GM13977 (cell line): Measurements from ENCODE around the gene ACAP1.
A peak's percentile ranks its signal among the peaks of the same experiment; 100 is the strongest.

Source experiments
- DNase-seq: peaks from one replicate; pipeline ENCODE4 v3.0.0; 2012; ENCODE audit warnings: low spot score
- CTCF ChIP-seq: IDR thresholded peaks from 2 replicates; pipeline ENCODE4 v1.5.1; 2012; ENCODE audit warnings: mild to moderate bottlenecking, control low read depth; ENCODE audit not compliant: insufficient read depth; ENCODE audit errors: extremely low read depth, missing control alignments
- in situ Hi-C: fragments of 300-500 bp; cut with MboI; formaldehyde crosslinking; loops from one replicate; pipeline ENCODE4 v1.12.0; 2022; ENCODE audit warnings: low sequenced_read_pairs, low pct_unique_long_range_greater_than_20kb, mixed read lengths, inconsistent platforms; ENCODE audit not compliant: unreplicated experiment

Gene ACAP1, protein sequence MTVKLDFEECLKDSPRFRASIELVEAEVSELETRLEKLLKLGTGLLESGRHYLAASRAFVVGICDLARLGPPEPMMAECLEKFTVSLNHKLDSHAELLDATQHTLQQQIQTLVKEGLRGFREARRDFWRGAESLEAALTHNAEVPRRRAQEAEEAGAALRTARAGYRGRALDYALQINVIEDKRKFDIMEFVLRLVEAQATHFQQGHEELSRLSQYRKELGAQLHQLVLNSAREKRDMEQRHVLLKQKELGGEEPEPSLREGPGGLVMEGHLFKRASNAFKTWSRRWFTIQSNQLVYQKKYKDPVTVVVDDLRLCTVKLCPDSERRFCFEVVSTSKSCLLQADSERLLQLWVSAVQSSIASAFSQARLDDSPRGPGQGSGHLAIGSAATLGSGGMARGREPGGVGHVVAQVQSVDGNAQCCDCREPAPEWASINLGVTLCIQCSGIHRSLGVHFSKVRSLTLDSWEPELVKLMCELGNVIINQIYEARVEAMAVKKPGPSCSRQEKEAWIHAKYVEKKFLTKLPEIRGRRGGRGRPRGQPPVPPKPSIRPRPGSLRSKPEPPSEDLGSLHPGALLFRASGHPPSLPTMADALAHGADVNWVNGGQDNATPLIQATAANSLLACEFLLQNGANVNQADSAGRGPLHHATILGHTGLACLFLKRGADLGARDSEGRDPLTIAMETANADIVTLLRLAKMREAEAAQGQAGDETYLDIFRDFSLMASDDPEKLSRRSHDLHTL

GRCh38 chr17:7336240-7337175 is at the start of gene ACAP1:
TSS of gene ACAP1 (plus strand) at chr17:7336529. CDS start at chr17:7336735, 206 bp downstream.
- in situ Hi-C loops, result no loop called here
- DNase-seq, result peak; percentile 80
- TF ChIP-seq CTCF, result peak; percentile 11

DNA sequence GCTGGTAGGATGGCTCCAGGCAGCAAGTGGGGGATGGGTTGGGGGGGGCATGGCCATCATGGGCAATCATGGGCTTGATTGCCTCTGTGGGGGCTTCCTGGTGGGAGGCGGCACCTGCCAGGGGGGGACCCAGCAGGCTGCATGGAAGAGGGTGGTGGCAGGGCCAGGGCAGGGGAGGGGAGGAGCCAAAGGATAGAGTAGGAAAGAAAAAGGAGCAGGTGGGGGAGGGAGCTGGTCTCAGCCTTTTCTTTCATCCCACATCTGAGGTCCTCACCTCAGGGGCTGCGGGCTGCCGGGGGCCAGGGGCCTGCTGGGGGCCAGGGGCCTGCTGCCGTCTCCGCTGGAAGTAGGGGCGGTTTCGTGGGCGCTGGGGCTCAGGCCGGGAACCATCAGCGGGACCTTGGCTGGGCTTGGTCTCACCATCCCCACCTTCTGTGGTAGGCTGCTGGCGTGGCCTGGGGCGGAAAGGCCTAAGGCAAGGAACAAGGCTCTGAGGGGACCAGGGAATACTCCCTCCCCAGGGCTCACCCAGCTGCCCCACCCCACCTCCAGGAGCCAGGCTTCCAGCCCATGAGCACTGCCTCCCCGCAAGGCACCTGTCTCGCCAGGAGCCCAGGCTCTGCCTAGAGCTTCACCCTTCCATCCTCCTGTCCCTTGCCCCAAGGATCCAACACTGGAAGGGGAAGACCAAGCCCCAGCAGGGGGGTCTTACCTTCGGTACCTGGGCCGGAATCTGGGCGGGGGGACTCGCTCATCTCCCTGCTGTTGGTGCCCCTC is 46.9 kb upstream of the ACAP1 start:
- DNase-seq, result peak; percentile 16
- TF ChIP-seq CTCF, result no peak
- in situ Hi-C loops, result loop anchor here (10.0 kb wide), 1 partner anchor 235 kb away; no protein-coding TSS in a partner anchor

GRCh38 chr17:7290166-7290565 is 46.2 kb upstream of the ACAP1 start:
- no peak for DNase-seq
- TF ChIP-seq CTCF, result no peak
- in situ Hi-C loops, result loop anchor here (10.0 kb wide), 1 partner anchor 235 kb away; no protein-coding TSS in a partner anchor

DNA sequence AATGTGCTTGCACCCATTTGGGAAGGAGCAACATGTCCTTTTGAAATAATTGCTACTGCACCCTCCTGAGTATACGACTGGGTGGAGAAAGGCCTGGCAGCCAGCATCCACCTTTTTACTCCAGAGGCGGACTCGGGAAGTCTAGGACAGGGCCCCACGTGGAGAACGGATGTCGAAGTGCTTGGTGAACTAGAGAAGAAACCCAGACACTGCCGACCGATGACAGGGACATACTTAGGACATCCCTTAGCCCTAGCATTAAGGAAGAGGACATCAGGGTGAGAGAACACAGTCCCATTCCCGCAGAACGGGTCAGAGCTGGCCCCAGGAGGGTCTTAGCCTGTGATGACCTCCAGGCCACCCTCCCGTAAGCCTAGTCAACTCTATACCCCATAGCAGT is 45.6 kb upstream of the ACAP1 start:
- in situ Hi-C loops, result loop anchor here (10.0 kb wide), 1 partner anchor 236 kb away; no protein-coding TSS in a partner anchor
- no peak for TF ChIP-seq CTCF

GRCh38 chr17:7292194-7292593 is 44.1 kb upstream of the ACAP1 start:
- TF ChIP-seq CTCF, result no peak
- DNase-seq, result no peak
- in situ Hi-C loops, result loop anchor here (10.0 kb wide), 1 partner anchor 237 kb away; no protein-coding TSS in a partner anchor

More for the DNA sequence above, 45.6 kb upstream of the ACAP1 start:
- DNase-seq, result peak; percentile 12
